Activated CD8-positive, alpha-beta T cell treated with anti-CD3 and anti-CD28 coated beads for 36 hours (primary cell): ENCODE results near the gene HNRNPDL. TPM values are rescaled to one million over a fixed set of nuclear protein-coding genes. Genes with fewer than 3 reads are reported as not detected.

Source experiments
- ATAC-seq: fragments of 200-7000 bp; cut with Tn5 transposase; one replicate; pipeline ENCODE4 v1.10.0; 2021; ENCODE audit warnings: mild to moderate bottlenecking, moderate library complexity
- CTCF ChIA-PET: fragments of 350-600 bp; sonication (Branson Sonifier 250); formaldehyde crosslinking; loops from one replicate; lab custom pipeline; 2021; ENCODE audit warnings: antibody characterized with exemption; lab: Charles Lee
- POLR2A ChIA-PET: fragments of 350-600 bp; sonication (Branson Sonifier 250); formaldehyde crosslinking; loops from one replicate; lab custom pipeline; 2021; ENCODE audit warnings: antibody characterized with exemption; lab: Charles Lee
- DNase-seq: peaks from one replicate; pipeline ENCODE4 v3.0.0-alpha.2; 2020
- H3K27ac Mint-ChIP-seq: one replicate; pipeline ENCODE4 v1.8.0; 2021; ENCODE audit warnings: mild to moderate bottlenecking, mixed read lengths
- H3K27me3 Mint-ChIP-seq: one replicate; pipeline ENCODE4 v1.8.0; 2021; ENCODE audit warnings: mixed read lengths
- H3K36me3 Mint-ChIP-seq: one replicate; pipeline ENCODE4 v1.8.0; 2021; ENCODE audit warnings: low read depth, mixed read lengths
- H3K4me1 Mint-ChIP-seq: one replicate; pipeline ENCODE4 v1.8.0; 2021; ENCODE audit warnings: low read depth, mixed read lengths
- H3K4me3 Mint-ChIP-seq: one replicate; pipeline ENCODE4 v1.8.0; 2021; ENCODE audit warnings: mild to moderate bottlenecking, moderate library complexity, mixed read lengths
- H3K9me3 Mint-ChIP-seq: one replicate; pipeline ENCODE4 v1.8.0; 2021; ENCODE audit warnings: mixed read lengths
- intact Hi-C: fragments of 100-400 bp; cut with micrococcal nuclease; formaldehyde crosslinking; loops from one replicate; pipeline ENCODE4 v1.10.0; 2022
- total RNA-seq, 2 experiments: library from RNA; stranded (reverse); gene quantifications; one replicate each; pipeline ENCODE4 v1.2.3, GENCODE V29; 2021
- TF ChIP-seq, protein P1 (sequence below): fragments of 200-600 bp; IDR thresholded peaks from one replicate; pipeline ENCODE4 v1.8.0; 2022; ENCODE audit warnings: antibody characterized with exemption, mild to moderate bottlenecking

HNRNPDL gene
- total RNA-seq, 2 experiments from 2014 or later: 330 to 339 TPM

DNA sequence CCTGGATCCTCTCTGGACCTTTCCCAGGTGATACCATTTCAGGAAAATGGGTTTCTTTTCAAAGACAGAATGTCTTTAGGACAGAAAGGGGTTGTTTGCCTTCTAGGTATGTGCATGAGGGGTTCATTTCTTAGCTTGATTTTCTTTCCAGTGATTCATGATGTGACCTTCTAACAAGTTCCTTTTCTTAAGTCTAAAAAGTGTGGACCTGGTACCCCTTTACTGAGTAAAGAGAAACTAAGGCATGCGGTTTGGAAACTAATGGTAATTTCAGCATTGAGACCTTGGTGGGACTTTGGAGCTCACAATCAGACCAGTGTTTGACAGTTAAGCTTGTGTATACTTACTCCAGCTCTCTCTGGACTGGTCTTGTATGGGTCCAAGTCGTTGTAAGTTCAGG lies 8.8 kb upstream of the HNRNPDL start:
- POLR2A ChIA-PET: interaction anchor here (0.6 to 4.6 kb wide), 5 partner anchors 10 to 931 kb away, joined by 3 to 22 read pairs (median 4); partner anchors contain the start of gene HNRNPDL
- peaks cover 68% of the 10 kb centered on the region for H3K4me1 Mint-ChIP-seq
- TF ChIP-seq, protein P1, sequence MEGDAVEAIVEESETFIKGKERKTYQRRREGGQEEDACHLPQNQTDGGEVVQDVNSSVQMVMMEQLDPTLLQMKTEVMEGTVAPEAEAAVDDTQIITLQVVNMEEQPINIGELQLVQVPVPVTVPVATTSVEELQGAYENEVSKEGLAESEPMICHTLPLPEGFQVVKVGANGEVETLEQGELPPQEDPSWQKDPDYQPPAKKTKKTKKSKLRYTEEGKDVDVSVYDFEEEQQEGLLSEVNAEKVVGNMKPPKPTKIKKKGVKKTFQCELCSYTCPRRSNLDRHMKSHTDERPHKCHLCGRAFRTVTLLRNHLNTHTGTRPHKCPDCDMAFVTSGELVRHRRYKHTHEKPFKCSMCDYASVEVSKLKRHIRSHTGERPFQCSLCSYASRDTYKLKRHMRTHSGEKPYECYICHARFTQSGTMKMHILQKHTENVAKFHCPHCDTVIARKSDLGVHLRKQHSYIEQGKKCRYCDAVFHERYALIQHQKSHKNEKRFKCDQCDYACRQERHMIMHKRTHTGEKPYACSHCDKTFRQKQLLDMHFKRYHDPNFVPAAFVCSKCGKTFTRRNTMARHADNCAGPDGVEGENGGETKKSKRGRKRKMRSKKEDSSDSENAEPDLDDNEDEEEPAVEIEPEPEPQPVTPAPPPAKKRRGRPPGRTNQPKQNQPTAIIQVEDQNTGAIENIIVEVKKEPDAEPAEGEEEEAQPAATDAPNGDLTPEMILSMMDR: no peak
- H3K27me3 Mint-ChIP-seq: no peaks in the 10 kb centered on the region
- DNase-seq: no peak
- peak overlapping the region; percentile 76 for H3K27ac Mint-ChIP-seq
- CTCF ChIA-PET: interaction anchor here (1.2 to 2.6 kb wide), 2 partner anchors 10 to 300 kb away, joined by 3 to 9 read pairs; no protein-coding TSS in a partner anchor
- ATAC-seq: peak; percentile 63
- no peak overlapping the region for H3K4me3 Mint-ChIP-seq
- no peaks in the 10 kb centered on the region for H3K9me3 Mint-ChIP-seq
- peaks cover 61% of the 10 kb centered on the region for H3K36me3 Mint-ChIP-seq
- intact Hi-C loops: no loop called here

DNA sequence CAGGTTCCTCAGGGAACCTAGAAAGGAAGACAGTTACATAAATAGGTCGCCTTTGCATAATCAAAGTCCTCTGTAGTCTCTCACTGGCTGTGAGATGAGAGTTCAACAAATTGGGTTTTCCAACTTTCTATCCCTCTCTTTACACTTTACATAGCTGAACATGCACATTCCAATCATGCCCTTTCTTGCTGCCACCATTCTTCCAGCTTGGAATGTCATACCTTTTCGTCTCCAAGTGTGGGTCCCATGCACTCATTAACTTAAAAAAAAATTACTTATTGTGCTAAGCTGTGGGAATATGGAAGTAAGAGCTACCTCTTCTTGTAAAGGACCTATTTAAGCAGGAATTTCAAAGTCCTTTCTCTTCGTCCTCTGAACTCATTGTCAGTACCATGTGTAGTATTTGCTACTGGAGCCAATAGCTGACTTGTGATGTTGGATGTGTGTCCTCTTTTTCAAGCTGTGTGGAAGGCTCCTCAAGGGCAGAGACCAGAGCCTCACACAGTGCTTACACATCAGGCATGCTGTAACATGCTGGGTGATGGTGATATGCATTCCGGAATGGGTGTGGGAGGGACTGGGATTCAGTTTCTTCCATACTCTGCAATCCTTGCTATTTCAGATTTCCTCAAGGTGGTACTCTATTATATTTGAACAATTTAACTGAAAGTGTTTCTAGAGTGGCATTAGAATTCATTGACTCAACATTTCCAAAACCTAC lies 7.2 kb upstream of the HNRNPDL start:
- peak overlapping the region; percentile 82 for H3K27ac Mint-ChIP-seq
- peaks cover 82% of the 10 kb centered on the region for H3K4me1 Mint-ChIP-seq

DNA sequence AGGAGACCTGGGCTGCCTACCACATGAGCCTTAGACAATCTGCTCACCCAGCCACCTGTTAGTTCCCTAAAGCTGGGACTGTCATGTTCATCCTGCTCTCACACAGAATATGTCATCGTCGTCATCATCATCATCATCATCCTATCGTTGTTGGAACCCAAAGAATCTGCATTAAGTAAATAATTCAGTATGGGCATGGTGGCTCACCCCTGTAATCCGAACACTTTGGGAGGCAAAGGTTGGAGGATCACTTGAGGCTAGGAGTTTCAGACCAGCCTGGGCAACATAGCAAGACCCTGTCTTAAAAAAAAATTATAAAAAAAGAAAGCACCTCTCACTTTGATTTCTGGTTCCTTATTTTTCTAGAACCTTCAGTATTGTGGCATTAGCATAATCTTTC lies 6.5 kb upstream of the HNRNPDL start:
- POLR2A ChIA-PET: interaction anchor here (1.3 kb wide), 1 partner anchor 12 kb away, joined by 3 read pairs; no protein-coding TSS in a partner anchor

More for the DNA sequence above, 7.2 kb upstream of the HNRNPDL start:
- ATAC-seq (no peak), DNase-seq (no peak)
- ChIA-PET CTCF (interaction anchor here (0.7 to 1.0 kb wide), 2 partner anchors 8 to 77 kb away, joined by 3 to 4 read pairs; no protein-coding TSS in a partner anchor), POLR2A (interaction anchor here (0.6 to 4.6 kb wide), 3 partner anchors 8 to 14 kb away, joined by 3 to 22 read pairs (median 3); partner anchors contain the start of gene HNRNPDL)
- intact Hi-C loops: no loop called here
- peaks cover 71% of the 10 kb centered on the region for H3K36me3 Mint-ChIP-seq
- TF ChIP-seq, protein P1: no peak
- H3K27me3 Mint-ChIP-seq: no peaks in the 10 kb centered on the region
- H3K4me3 Mint-ChIP-seq: peak overlapping the region; percentile 4
- H3K9me3 Mint-ChIP-seq: no peaks in the 10 kb centered on the region

DNA sequence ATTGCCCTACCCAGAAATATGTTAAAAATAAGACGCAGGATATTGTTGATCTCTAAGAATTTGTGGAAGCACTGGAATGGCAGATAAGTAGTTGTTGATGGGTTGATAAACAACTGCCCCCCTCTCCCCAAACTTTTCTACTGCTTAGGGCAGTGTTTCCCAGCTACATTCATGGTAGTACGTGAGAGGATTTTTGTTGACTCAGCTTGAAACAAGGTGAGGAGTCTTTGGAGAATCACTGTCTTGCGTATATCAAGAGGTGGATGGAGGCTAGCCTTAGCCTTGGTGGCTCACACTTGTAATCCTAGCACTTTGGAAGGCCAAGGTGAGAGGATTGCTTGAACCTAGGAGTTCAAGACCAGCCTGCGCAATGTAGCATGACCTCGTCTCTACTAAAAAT lies 5.9 kb upstream of the HNRNPDL start:
- DNase-seq (no peak), ATAC-seq (no peak)
- H3K4me1 Mint-ChIP-seq: peaks cover 84% of the 10 kb centered on the region
- peaks cover 72% of the 10 kb centered on the region for H3K36me3 Mint-ChIP-seq
- H3K27me3 Mint-ChIP-seq: no peaks in the 10 kb centered on the region
- no peaks in the 10 kb centered on the region for H3K9me3 Mint-ChIP-seq
- ChIA-PET CTCF (no interaction called here), POLR2A (interaction anchor here (0.8 to 1.3 kb wide), 2 partner anchors 11 to 81 kb away, joined by 3 read pairs; no protein-coding TSS in a partner anchor)
- H3K4me3 Mint-ChIP-seq: no peak overlapping the region
- peak overlapping the region; percentile 82 for H3K27ac Mint-ChIP-seq
- intact Hi-C loops: no loop called here
- TF ChIP-seq, protein P1: no peak

More for the DNA sequence above, 6.5 kb upstream of the HNRNPDL start:
- intact Hi-C loops: no loop called here
- Mint-ChIP-seq H3K36me3 (peaks cover 68% of the 10 kb centered on the region), H3K27ac (peak overlapping the region; percentile 82), H3K4me1 (peaks cover 85% of the 10 kb centered on the region), H3K27me3 (no peaks in the 10 kb centered on the region), H3K9me3 (no peaks in the 10 kb centered on the region), H3K4me3 (no peak overlapping the region)
- no peak for ATAC-seq
- CTCF ChIA-PET: interaction anchor here (0.7 to 1.0 kb wide), 2 partner anchors 8 to 76 kb away, joined by 3 to 4 read pairs; no protein-coding TSS in a partner anchor
- TF ChIP-seq, protein P1: no peak
- DNase-seq: no peak
